ACC112 (cell line): ENCODE results near the gene NFIL3.
"Not testable (repeated sequence)": the region's sequence is repeated elsewhere in the genome, so short reads cannot be mapped to it uniquely, and the experiment has no call there.

ENCODE experiments used
- H2AFZ ChIP-seq: fragments of 200-600 bp; sonication (generic); one replicate; pipeline ENCODE4 v1.6.0; 2017; ENCODE audit warnings: antibody characterized with exemption, low read length; ENCODE audit not compliant: unreplicated experiment
- H3K27ac ChIP-seq: fragments of 200-600 bp; sonication (generic); 2 replicates; pipeline ENCODE4 v1.5.1; 2014; ENCODE audit warnings: low read depth, mild to moderate bottlenecking, antibody characterized with exemption, low read length, moderate library complexity
- H3K27me3 ChIP-seq: fragments of 200-600 bp; sonication (generic); 2 replicates; pipeline ENCODE4 v1.6.1; 2014; ENCODE audit warnings: mild to moderate bottlenecking, antibody characterized with exemption, low read length, moderate library complexity, mixed read lengths; ENCODE audit not compliant: insufficient read depth
- H3K36me3 ChIP-seq: fragments of 200-600 bp; sonication (generic); 2 replicates; pipeline ENCODE4 v1.6.1; 2016; ENCODE audit warnings: mild to moderate bottlenecking, antibody characterized with exemption, low read length, moderate library complexity, mixed read lengths; ENCODE audit not compliant: insufficient read depth
- H3K4me1 ChIP-seq: fragments of 200-600 bp; sonication (generic); one replicate; pipeline ENCODE4 v1.6.1; 2016; ENCODE audit warnings: low read length, mixed read lengths; ENCODE audit not compliant: insufficient read depth, unreplicated experiment, control insufficient read depth
- H3K4me3 ChIP-seq: fragments of 200-600 bp; sonication (generic); 2 replicates; pipeline ENCODE4 v1.5.1; 2014; ENCODE audit warnings: mild to moderate bottlenecking, low read depth, low read length
- H3K79me2 ChIP-seq: fragments of 200-600 bp; sonication (generic); one replicate; pipeline ENCODE4 v1.6.0; 2016; ENCODE audit warnings: low read length; ENCODE audit not compliant: control insufficient read depth, unreplicated experiment, insufficient read depth

The NFIL3 gene

DNA sequence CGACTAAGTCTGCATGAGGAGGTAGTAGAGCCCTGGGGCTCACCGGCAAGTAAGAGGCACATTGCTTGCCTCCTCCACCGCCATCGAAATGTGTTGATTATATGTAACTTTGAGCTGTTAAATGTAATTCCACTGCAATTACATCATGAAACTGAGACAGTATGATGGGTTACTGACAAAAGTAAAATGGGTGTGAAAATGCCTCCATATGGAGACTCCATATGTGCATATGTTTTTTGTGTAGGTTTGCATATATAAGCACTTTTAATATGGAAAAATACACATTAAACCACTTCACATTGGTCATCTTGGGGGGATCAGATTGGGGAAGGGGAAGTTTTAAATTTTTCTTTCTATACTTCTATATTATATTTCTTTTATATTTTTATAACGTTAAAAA, 29.8 kb downstream of the NFIL3 start:
- H3K4me1 ChIP-seq = peaks cover 31% of the 10 kb centered on the region

DNA sequence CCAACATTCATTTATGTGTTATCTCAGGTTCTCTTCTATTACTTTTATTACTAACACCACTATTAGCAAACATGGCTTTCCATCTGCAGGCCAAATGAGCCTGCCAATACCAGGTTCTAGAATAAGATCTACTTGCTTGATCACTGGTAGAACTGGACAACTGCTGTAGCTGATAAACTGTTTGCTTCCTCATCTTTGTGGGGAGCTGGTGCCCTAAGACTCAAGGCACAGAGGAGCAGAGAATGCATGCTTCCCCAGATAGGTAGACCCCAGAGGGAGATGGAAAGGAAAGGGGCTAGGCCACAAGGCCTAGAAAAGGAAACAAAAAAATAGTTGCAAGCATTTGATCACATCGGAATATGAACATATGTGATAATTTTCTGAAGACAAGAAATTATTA, 31.2 kb downstream of the NFIL3 start:
- no peak overlapping the region for H2AFZ ChIP-seq
- no peaks in the 10 kb centered on the region for H3K79me2 ChIP-seq
- no peak overlapping the region for H3K4me3 ChIP-seq
- no peaks in the 10 kb centered on the region for H3K27me3 ChIP-seq
- no peaks in the 10 kb centered on the region for H3K36me3 ChIP-seq
- no peak overlapping the region for H3K27ac ChIP-seq
- H3K4me1 ChIP-seq = peaks cover 31% of the 10 kb centered on the region

More for the DNA sequence above, 29.8 kb downstream of the NFIL3 start:
- H3K4me3 ChIP-seq = no peak overlapping the region
- no peaks in the 10 kb centered on the region for H3K27me3 ChIP-seq
- H2AFZ ChIP-seq = no peak overlapping the region
- H3K79me2 ChIP-seq = no peaks in the 10 kb centered on the region
- no peaks in the 10 kb centered on the region for H3K36me3 ChIP-seq
- H3K27ac ChIP-seq = no peak overlapping the region

DNA sequence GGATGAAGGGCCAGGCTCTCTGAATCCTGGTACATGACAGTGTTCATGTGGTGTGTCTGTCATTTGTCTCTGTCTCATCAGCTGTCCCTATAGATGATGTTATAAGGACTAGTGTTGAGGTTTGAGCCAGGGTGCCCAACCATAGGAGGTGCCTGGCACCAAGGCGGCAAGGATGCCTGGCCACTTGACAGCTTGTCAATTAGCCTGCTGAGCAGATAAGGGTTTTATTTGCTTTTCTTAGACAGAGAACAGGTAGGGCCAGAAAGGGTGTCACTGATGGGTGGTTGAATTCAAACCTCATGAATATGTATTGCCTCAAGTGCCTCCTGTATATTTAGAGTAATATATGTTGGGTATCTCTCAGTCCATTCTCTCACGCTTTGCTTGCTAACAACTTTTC, 31.8 kb downstream of the NFIL3 start:
- H3K27me3 ChIP-seq = no peaks in the 10 kb centered on the region
- H2AFZ ChIP-seq = no peak overlapping the region
- no peak overlapping the region for H3K4me3 ChIP-seq
- peaks cover 31% of the 10 kb centered on the region for H3K4me1 ChIP-seq
- H3K27ac ChIP-seq = no peak overlapping the region
- no peaks in the 10 kb centered on the region for H3K79me2 ChIP-seq
- no peaks in the 10 kb centered on the region for H3K36me3 ChIP-seq

DNA sequence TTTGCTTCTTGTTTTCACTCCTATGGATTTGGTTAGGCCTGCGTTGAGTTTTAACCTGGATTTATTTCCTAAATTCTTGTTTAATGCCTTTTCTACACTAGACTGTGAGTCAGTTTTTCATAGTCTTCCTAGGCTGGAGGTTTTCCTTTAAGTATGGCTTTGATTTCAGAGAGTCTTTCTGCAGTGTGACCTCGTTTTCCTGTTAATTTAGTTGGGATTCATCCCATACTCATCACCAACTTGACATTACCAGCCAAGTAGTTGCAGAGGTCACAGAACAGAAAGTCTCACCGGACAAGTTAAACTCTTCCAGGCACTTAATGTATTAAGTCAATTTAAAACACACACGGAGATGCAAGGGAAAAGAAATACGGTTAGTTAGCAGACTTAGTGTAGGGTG, 32.2 kb downstream of the NFIL3 start:
- no peaks in the 10 kb centered on the region for H3K36me3 ChIP-seq
- no peak overlapping the region for H3K4me3 ChIP-seq
- no peaks in the 10 kb centered on the region for H3K79me2 ChIP-seq
- no peaks in the 10 kb centered on the region for H3K27me3 ChIP-seq
- H3K27ac ChIP-seq = no peak overlapping the region
- H2AFZ ChIP-seq = peak overlapping the region; percentile 40
- H3K4me1 ChIP-seq = peaks cover 28% of the 10 kb centered on the region

DNA sequence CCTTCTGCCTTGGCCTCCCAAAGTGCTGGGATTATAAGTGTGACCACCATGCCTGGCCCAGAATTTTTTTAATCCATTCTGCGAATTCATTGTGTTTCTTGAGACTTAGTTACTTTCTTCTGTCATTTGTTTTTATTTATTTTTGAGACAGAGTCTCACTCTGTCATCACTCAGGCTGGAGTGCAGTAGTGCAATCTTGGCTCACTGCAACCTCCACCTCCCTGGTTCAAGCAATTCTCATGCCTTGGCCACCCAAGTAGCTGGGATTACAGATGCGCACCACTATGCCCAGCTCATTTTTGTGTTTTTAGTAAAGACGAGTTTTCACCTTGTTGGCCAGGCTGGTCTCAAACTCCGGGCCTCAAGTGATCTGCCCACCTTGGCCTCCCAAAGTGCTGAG, 33.9 kb downstream of the NFIL3 start:
- not testable (repeated sequence) for H3K36me3 ChIP-seq, H3K27ac ChIP-seq, H3K27me3 ChIP-seq, H3K4me3 ChIP-seq, H2AFZ ChIP-seq, H3K79me2 ChIP-seq
- H3K4me1 ChIP-seq = peaks cover 11% of the 10 kb centered on the region

DNA sequence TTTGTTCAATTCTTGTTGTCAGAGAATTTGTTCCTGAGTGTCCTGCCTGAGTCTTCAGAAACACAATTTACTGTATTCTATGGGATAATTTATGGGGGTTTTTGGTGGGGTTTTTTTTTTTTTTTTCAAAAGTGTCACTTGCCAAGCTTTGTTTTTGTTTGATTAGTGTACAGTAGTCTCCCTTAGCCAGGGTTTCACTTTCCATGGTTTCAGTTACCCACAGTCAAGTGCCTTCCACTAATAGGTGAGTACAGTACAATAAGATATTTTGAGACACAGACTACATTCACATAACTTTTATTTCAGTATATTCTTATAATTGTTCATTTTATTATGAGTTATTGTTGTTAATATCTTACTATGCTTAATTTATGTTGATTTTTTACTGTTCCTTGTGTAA, 36.9 kb downstream of the NFIL3 start:
- Histone ChIP-seq H3K36me3 (no peaks in the 10 kb centered on the region), H3K27me3 (no peaks in the 10 kb centered on the region), H3K27ac (no peak overlapping the region), H3K4me1 (peaks cover 7% of the 10 kb centered on the region), H2AFZ (no peak overlapping the region), H3K79me2 (no peaks in the 10 kb centered on the region), H3K4me3 (no peak overlapping the region)

DNA sequence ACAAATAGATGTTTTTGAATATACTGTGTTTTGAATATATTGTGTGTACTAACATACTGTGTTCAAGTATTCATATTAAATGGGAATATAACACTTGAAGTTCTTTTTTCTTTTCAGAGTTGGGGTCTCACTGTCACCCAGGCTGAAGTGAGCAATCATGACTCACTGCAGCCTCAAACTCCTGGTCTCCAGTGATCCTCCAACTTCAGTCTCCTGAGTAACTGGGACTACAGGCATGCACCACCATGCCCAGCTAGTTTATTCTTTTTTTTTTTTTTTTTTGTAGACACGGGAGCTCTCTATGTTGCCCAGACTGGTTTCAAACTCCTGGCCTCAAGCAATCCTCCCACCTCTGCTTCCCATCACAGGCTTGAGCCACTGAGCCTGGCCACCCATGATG, 38.7 kb downstream of the NFIL3 start:
- Histone ChIP-seq H3K79me2 (no peaks in the 10 kb centered on the region), H3K36me3 (no peaks in the 10 kb centered on the region), H3K4me1 (no peaks in the 10 kb centered on the region)

DNA sequence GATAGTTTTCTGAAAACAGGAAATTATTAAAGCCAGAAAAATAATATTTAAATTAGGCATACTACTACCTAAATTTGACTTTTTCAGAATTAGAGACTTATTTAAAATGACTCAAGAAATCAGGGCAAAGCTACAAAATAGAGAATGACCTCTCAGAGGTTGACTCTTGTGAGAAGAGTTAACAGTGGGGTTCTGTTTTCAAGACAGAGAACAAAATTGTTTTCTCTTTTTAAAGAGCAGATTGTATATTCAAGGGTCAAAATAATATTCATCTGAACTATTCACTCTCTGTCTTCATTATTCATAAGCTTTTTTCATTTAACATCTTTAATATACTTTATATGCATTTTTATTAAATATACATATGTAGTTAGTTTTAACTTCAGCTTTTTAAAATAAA, 40.1 kb downstream of the NFIL3 start:
- H3K27me3 ChIP-seq = no peaks in the 10 kb centered on the region
- no peak overlapping the region for H3K27ac ChIP-seq
- H2AFZ ChIP-seq = no peak overlapping the region
- peaks cover 4% of the 10 kb centered on the region for H3K4me1 ChIP-seq
- H3K36me3 ChIP-seq = no peaks in the 10 kb centered on the region
- no peaks in the 10 kb centered on the region for H3K79me2 ChIP-seq
- no peak overlapping the region for H3K4me3 ChIP-seq

More for the DNA sequence above, 38.7 kb downstream of the NFIL3 start:
- Histone ChIP-seq H3K27ac (no peak overlapping the region), H3K4me3 (no peak overlapping the region), H2AFZ (no peak overlapping the region), H3K27me3 (no peaks in the 10 kb centered on the region)

DNA sequence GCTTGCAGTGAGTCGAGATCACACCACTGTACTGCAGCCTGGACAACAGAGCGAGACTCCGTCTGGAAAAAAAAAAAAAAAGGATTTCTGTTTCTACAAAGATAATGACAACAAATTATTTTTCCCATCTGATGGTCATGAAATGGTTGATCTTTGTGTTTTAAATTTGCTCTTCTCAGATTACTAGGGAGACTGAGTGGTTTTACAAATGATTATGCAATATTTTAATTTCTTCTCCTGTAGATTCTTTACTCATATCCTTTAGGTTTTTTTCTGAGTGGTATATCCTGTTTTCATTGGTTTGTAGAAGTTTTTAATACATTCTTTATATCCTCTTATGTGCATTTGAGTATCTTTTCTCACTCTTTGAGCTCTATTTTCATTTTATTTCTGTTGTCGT, 41.3 kb downstream of the NFIL3 start:
- H3K27ac ChIP-seq = no peak overlapping the region
- no peaks in the 10 kb centered on the region for H3K79me2 ChIP-seq
- H2AFZ ChIP-seq = no peak overlapping the region
- H3K4me3 ChIP-seq = no peak overlapping the region
- H3K4me1 ChIP-seq = peaks cover 10% of the 10 kb centered on the region
- no peaks in the 10 kb centered on the region for H3K27me3 ChIP-seq
- H3K36me3 ChIP-seq = no peaks in the 10 kb centered on the region

DNA sequence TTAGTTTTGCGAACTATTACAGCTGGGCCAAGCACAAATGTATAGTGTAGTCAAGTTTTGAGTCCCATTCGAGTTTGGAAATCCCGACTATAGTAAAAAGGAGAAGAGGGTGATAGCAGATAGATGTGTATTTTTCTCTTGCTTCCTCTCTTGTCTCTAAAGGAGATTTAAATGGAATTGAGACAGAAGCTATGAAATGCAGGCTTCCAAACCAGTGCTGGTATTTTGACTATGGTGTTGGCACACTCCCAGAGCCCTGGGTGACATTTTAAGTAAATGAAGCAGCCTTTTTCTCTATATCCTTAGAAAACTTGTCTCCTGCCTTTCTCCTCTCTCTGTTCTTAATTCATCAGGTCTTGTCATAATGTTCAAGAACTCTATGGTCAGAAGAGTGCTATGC, 44.2 kb downstream of the NFIL3 start:
- no peaks in the 10 kb centered on the region for H3K79me2 ChIP-seq
- no peaks in the 10 kb centered on the region for H3K36me3 ChIP-seq
- H2AFZ ChIP-seq = no peak overlapping the region
- peaks cover 17% of the 10 kb centered on the region for H3K4me1 ChIP-seq
- H3K4me3 ChIP-seq = no peak overlapping the region
- H3K27me3 ChIP-seq = no peaks in the 10 kb centered on the region
- no peak overlapping the region for H3K27ac ChIP-seq

DNA sequence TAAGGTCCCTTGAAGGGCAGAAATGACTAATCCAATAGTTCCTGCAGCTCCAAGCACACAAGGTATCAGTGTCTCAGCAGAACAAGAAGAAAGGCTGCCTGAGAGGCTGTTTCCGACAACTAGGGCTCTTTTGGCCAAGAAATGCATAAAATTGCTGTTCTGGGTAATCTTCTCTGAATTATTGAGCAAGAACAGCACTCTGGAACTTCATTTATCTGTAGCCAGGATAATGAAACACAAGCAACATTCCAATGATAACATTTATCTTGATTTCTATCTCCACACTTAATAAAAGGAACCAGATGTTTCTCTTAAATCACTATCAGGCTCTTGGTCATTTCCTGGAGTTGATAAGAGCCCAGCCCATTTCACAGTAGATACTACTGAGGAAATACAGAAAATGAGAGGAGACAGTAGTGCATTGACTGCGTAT, 44.9 kb downstream of the NFIL3 start:
- peaks cover 17% of the 10 kb centered on the region for H3K4me1 ChIP-seq
- no peak overlapping the region for H3K27ac ChIP-seq
- no peaks in the 10 kb centered on the region for H3K79me2 ChIP-seq
- no peak overlapping the region for H3K4me3 ChIP-seq
- no peaks in the 10 kb centered on the region for H3K36me3 ChIP-seq
- no peak overlapping the region for H2AFZ ChIP-seq
- H3K27me3 ChIP-seq = no peaks in the 10 kb centered on the region
